ENCODE results near the gene LTB.

LTB gene

DNA sequence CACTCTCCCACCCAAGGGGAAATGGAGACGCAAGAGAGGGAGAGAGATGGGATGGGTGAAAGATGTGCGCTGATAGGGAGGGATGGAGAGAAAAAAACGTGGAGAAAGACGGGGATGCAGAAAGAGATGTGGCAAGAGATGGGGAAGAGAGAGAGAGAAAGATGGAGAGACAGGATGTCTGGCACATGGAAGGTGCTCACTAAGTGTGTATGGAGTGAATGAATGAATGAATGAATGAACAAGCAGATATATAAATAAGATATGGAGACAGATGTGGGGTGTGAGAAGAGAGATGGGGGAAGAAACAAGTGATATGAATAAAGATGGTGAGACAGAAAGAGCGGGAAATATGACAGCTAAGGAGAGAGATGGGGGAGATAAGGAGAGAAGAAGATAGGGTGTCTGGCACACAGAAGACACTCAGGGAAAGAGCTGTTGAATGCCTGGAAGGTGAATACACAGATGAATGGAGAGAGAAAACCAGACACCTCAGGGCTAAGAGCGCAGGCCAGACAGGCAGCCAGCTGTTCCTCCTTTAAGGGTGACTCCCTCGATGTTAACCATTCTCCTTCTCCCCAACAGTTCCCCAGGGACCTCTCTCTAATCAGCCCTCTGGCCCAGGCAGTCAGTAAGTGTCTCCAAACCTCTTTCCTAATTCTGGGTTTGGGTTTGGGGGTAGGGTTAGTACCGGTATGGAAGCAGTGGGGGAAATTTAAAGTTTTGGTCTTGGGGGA, 6.1 kb downstream of the LTB start:
- no peak overlapping the region for H3K4me3 ChIP-seq (replicated peaks; ENCODE audit: low read depth, low read length)
- TF ChIP-seq, protein P1, sequence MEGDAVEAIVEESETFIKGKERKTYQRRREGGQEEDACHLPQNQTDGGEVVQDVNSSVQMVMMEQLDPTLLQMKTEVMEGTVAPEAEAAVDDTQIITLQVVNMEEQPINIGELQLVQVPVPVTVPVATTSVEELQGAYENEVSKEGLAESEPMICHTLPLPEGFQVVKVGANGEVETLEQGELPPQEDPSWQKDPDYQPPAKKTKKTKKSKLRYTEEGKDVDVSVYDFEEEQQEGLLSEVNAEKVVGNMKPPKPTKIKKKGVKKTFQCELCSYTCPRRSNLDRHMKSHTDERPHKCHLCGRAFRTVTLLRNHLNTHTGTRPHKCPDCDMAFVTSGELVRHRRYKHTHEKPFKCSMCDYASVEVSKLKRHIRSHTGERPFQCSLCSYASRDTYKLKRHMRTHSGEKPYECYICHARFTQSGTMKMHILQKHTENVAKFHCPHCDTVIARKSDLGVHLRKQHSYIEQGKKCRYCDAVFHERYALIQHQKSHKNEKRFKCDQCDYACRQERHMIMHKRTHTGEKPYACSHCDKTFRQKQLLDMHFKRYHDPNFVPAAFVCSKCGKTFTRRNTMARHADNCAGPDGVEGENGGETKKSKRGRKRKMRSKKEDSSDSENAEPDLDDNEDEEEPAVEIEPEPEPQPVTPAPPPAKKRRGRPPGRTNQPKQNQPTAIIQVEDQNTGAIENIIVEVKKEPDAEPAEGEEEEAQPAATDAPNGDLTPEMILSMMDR (IDR thresholded peaks at IDR 0.05; ENCODE audit: low read length, missing control alignments): no peak
- no peak for DNase-seq (ENCODE audit: low read depth)

DNA sequence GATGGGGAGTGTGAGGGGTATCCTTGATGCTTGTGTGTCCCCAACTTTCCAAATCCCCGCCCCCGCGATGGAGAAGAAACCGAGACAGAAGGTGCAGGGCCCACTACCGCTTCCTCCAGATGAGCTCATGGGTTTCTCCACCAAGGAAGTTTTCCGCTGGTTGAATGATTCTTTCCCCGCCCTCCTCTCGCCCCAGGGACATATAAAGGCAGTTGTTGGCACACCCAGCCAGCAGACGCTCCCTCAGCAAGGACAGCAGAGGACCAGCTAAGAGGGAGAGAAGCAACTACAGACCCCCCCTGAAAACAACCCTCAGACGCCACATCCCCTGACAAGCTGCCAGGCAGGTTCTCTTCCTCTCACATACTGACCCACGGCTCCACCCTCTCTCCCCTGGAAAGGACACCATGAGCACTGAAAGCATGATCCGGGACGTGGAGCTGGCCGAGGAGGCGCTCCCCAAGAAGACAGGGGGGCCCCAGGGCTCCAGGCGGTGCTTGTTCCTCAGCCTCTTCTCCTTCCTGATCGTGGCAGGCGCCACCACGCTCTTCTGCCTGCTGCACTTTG, 6.8 kb downstream of the LTB start, which contains the start of gene TNF:
TNF (plus strand) TSS at position 231 of the 567 bp plus-strand sequence; CDS start at position 408, 177 bp downstream.
- no peak for DNase-seq (ENCODE audit: low read depth)
- TF ChIP-seq, protein P1 (IDR thresholded peaks at IDR 0.05; ENCODE audit: low read length, missing control alignments): no peak
- H3K4me3 ChIP-seq (replicated peaks; ENCODE audit: low read depth, low read length): no peak within 1 kb of the TSS

- H3K4me3 ChIP-seq (replicated peaks; ENCODE audit: low read depth, low read length): no peak overlapping the region
- TF ChIP-seq, protein P1 (IDR thresholded peaks at IDR 0.05; ENCODE audit: low read length, missing control alignments): no peak
- no peak for DNase-seq (ENCODE audit: low read depth)
These were observed 7.8 kb downstream of the LTB start for GRCh38 chr6:31574106-31575061.

DNA sequence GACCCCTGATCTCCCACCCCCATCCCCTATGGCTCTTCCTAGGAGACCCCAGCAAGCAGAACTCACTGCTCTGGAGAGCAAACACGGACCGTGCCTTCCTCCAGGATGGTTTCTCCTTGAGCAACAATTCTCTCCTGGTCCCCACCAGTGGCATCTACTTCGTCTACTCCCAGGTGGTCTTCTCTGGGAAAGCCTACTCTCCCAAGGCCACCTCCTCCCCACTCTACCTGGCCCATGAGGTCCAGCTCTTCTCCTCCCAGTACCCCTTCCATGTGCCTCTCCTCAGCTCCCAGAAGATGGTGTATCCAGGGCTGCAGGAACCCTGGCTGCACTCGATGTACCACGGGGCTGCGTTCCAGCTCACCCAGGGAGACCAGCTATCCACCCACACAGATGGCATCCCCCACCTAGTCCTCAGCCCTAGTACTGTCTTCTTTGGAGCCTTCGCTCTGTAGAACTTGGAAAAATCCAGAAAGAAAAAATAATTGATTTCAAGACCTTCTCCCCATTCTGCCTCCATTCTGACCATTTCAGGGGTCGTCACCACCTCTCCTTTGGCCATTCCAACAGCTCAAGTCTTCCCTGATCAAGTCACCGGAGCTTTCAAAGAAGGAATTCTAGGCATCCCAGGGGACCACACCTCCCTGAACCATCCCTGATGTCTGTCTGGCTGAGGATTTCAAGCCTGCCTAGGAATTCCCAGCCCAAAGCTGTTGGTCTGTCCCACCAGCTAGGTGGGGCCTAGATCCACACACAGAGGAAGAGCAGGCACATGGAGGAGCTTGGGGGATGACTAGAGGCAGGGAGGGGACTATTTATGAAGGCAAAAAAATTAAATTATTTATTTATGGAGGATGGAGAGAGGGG, 8.8 kb downstream of the LTB start:
- no peak overlapping the region for H3K4me3 ChIP-seq (replicated peaks; ENCODE audit: low read depth, low read length)
- TF ChIP-seq, protein P1 (IDR thresholded peaks at IDR 0.05; ENCODE audit: low read length, missing control alignments): no peak
- DNase-seq (ENCODE audit: low read depth): no peak

DNA sequence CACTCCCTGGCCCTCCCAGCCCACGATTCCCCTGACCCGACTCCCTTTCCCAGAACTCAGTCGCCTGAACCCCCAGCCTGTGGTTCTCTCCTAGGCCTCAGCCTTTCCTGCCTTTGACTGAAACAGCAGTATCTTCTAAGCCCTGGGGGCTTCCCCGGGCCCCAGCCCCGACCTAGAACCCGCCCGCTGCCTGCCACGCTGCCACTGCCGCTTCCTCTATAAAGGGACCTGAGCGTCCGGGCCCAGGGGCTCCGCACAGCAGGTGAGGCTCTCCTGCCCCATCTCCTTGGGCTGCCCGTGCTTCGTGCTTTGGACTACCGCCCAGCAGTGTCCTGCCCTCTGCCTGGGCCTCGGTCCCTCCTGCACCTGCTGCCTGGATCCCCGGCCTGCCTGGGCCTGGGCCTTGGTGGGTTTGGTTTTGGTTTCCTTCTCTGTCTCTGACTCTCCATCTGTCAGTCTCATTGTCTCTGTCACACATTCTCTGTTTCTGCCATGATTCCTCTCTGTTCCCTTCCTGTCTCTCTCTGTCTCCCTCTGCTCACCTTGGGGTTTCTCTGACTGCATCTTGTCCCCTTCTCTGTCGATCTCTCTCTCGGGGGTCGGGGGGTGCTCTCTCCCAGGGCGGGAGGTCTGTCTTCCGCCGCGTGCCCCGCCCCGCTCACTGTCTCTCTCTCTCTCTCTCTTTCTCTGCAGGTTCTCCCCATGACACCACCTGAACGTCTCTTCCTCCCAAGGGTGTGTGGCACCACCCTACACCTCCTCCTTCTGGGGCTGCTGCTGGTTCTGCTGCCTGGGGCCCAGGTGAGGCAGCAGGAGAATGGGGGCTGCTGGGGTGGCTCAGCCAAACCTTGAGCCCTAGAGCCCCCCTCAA, 9.9 kb downstream of the LTB start, which contains the start of gene LTA:
LTA (plus strand) TSS at position 249 of the 871 bp plus-strand sequence; CDS start at position 703, 454 bp downstream.
- DNase-seq (ENCODE audit: low read depth): no peak
- no peak within 1 kb of the TSS for H3K4me3 ChIP-seq (replicated peaks; ENCODE audit: low read depth, low read length)
- TF ChIP-seq, protein P1 (IDR thresholded peaks at IDR 0.05; ENCODE audit: low read length, missing control alignments): no peak

Data from fibroblast of pulmonary artery (primary cell).